ENCODE results near the gene HGS.
A peak's percentile ranks its signal among the peaks of the same experiment; 100 is the strongest.

Gene HGS

DNA sequence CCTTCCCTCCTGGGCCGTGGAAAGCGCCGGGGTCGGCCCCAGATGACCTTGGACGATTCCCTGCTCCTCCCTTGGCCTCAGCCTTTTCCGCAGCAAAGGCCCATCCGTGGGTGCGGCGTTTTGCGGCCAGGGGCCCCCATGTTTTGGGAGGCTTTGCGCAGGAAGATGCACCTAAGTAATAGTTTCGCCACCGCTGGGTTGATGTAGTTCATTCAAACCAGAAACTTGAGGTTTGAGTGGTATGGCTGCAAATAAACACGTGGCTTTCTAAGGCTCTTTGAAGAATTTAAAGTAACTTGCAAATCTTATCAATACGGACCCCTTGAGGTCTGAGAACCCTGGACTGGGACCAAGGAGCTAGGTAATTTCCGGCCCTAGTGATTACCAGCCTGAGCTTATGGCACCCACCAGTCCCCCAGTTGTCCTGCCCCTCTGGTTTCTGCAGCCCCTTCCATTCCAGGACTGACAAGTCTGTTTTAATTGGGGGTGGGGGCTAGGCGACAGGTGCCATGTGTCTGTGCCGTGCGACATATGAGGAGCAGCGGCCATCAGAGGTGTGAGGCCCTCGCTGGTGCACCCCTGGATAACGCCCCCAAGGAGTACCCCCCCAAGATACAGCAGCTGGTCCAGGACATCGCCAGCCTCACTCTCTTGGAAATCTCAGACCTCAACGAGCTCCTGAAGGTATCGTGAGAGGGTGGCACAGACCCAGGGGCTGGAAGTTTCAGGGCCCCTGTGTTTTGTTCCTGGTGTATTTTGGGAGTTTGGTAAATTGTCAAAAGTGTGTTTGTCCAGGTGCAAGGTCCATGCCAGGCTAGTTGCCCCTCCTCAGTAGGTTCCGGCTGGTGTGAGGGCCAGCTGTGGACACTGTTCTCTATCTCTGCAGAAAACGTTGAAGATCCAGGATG lies 20.2 kb downstream of the HGS start:
- Mint-ChIP-seq H3K36me3 (peaks cover 38% of the 10 kb centered on the region), H3K4me1 (peaks cover 40% of the 10 kb centered on the region)

DNA sequence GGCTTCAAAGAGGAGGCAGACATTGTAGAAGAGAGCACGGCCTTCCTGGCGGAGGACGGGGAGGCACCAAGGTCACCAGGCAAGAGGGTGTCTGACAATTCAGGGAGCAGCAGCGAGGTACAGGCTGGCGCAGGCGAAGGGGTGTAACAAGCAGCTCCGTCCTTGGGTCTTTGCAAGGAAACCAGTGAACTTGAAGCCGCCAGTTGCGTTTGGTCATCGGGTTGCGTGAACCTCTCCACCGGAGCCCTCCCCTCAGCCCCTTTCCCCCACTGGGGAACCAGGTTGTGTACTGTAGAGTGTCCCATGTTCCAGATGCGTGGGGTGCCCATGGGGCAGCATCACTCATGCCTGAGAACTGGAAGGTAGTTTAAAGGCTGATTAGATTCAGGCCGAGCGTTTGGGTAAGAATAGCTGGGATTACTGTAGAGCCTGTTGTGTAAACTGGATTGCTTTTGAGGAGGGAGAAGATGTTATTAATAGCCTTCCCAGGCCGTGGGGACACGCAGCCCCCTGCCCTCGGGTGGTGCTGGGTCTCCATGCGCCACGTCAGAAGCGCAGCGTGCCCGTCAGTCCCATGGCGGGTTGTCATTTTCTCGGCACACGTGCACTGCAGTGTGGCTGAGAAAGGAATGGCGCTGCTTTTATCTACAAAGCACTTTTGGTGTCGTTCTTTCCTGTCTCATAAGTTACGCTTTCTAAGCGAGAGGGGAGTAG lies 21.9 kb downstream of the HGS start:
- no peaks in the 10 kb centered on the region for H3K9me3 Mint-ChIP-seq
- H3K4me1 Mint-ChIP-seq = peaks cover 45% of the 10 kb centered on the region
- ATAC-seq = no peak
- H3K36me3 Mint-ChIP-seq = peaks cover 36% of the 10 kb centered on the region
- H3K27me3 Mint-ChIP-seq = no peaks in the 10 kb centered on the region
- peak overlapping the region; percentile 93 for H3K27ac Mint-ChIP-seq
- no peak overlapping the region for H3K4me3 Mint-ChIP-seq

More for the DNA sequence above, 20.2 kb downstream of the HGS start:
- ATAC-seq = no peak
- Mint-ChIP-seq H3K27ac (peak overlapping the region; percentile 93), H3K27me3 (no peaks in the 10 kb centered on the region), H3K4me3 (peak overlapping the region; percentile 87), H3K9me3 (no peaks in the 10 kb centered on the region)

DNA sequence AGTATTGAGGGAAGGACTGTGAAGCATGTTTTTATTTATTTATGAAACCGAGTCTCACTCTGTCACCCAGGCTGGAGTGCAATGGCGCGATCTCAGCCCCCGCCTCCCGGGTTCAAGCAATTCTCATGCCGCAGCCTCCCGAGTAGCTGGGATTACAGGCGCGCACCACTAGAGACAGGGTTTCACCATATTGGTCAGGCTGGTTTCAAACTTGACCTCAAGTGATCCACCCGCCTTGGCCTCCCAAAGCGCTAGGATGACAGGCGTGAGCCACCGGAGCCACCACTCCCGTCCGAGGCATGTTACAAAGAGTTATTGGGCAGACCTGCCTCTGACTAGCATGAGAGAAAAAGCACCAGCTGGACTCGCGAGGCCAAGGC lies 22.4 kb downstream of the HGS start:
- Mint-ChIP-seq H3K27ac (no peak overlapping the region), H3K36me3 (peaks cover 31% of the 10 kb centered on the region), H3K27me3 (no peaks in the 10 kb centered on the region), H3K4me1 (peaks cover 45% of the 10 kb centered on the region), H3K4me3 (no peak overlapping the region), H3K9me3 (no peaks in the 10 kb centered on the region)
- no peak for ATAC-seq

DNA sequence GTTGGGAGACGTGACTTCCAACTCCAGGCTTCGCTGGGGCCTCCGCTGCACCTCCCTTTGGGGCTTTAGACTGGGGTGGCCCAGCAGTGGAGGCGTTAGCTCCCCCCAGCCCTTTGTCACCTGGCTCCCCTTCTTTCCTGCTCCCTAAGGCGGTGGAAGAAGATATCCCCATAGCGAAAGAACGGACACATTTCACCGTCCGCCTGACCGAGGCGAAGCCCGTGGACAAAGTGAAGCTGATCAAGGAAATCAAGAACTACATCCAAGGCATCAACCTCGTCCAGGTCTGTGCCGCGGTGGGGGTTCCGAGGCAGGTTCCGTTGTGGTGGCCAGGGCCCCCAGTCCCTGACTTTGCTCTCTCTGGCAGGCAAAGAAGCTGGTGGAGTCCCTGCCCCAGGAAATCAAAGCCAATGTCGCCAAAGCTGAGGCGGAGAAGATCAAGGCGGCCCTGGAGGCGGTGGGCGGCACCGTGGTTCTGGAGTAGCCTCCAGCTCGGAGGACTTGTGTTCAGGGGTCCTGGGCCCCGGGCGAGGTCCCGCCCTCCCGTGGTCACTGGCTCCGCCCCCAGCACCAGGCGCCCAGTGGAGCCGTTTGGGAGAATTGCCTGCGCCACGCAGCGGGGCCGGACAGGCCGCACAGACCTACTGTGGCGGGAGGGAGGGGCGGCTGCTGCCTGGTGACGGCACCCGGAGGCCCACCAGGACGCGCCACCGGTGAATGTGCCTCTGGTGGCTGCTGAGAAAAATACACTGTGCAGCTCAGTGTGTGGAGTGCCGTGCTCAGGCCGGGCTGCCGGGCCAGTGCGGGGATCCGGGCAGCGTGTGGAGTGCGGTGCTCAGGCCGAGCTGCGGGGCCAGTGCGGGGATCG lies 23.2 kb downstream of the HGS start:
- Mint-ChIP-seq H3K36me3 (peaks cover 25% of the 10 kb centered on the region), H3K4me1 (peaks cover 37% of the 10 kb centered on the region), H3K9me3 (no peaks in the 10 kb centered on the region), H3K27me3 (no peaks in the 10 kb centered on the region), H3K4me3 (no peak overlapping the region), H3K27ac (no peak overlapping the region)
- no peak for ATAC-seq

DNA sequence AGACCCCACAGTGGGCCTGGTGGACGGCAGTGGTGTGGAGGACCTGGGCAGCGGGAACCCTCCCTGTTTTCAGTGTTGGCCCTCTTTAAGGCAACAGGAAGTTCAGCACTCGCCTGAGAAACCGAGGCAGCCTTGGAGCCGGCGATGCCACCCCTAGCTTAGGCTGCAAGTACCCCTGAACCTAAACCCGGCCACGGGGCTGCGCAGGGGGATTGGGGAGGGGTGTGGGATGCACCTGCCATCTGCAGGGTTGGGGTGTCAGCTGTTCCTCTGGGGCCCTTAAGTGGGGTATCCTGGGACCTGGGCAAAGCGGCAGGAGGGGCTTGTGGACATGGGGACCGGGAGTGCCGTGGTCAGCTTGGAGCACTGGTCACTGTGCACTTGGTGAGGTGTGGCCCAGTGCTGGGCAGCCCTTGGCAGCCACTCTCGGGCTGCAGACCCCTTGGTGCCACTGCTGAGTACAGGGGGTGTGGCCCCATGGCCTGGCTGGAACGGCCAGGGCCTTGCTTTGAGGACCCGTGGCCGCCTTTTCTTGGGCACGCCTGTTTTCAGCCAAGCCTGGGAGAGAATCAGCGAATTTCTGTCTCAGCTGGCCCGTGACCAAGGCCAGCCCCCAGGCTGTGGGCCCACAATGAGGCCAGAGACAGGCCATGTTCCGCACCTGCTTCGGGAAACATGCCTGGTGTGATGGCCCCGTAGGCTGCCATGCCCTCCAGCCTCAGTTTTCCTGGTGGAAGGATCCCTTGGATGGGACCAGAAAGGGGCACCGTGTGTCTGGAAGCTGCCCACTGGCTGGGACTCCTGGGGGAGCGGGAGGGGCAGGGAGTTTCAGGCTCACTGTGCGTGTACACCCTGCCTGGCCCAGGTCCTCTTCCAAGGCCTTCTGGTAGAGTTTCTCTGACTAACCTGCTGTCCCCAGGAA lies 24.2 kb downstream of the HGS start:
- Mint-ChIP-seq H3K9me3 (no peaks in the 10 kb centered on the region), H3K4me3 (no peak overlapping the region), H3K36me3 (peaks cover 25% of the 10 kb centered on the region), H3K27ac (no peak overlapping the region), H3K27me3 (no peaks in the 10 kb centered on the region), H3K4me1 (peaks cover 33% of the 10 kb centered on the region)
- ATAC-seq = no peak

DNA sequence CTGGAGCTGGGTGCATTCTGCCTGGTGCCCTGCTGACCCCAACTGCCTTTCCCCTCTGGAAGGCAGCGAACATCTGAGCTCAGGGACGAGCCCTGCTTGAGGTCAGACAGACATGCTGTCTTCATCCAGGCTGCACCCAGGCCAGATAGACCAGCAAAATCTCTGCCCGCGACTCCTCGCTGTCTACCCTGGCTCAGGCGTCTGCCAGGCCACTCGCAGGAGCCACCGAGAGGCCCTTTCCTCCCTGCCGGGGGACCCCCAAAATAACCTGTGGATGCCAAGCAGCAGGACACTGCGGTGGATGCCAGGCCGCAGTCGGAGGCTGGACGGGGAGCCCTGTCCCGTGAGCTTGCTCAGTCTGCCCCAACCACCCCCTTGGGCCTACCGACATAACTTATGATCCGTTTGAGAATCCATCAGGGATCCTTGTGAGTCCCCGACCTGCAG lies 25.0 kb downstream of the HGS start:
- ATAC-seq = no peak
- Mint-ChIP-seq H3K4me1 (peaks cover 36% of the 10 kb centered on the region), H3K36me3 (peaks cover 25% of the 10 kb centered on the region), H3K27me3 (no peaks in the 10 kb centered on the region), H3K9me3 (no peaks in the 10 kb centered on the region), H3K27ac (no peak overlapping the region), H3K4me3 (no peak overlapping the region)

DNA sequence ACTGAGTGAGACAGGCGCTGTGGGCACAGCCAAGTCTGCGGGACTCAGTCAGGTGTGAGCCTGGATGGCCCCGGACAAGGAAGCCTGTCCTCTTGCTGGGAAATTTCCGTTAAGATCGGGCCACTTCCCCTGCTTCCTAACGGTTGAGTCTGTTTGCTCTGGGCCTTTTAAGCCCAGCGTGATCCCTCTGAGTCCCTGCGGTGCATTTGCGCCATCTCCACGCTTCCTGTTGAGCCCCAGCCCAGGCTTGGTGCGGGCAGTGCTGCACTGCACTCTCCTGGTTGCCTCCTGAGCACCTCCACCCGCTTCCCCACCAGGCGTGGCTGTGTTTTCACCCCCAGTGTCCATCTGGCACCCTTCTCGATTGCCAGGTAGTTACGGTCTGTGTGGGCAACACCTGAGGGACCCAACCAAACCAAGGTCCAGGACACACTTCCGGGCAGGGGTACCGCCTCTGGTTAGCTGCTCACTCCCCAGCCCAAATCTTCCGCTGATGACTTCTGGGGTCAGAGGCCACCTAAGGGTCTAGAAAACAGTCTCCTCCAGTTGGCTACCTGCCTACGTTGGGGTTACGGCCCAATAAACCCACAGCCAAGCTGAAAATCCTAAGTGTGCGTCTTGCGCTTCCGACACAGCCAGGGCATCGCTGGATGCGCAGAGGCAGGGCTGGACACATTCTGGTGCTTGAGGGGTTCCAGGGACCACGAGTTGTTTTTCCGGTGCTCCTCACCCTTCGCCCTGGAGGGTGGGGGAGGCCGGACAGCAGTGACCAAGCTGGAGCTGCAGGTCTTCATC lies 26.9 kb downstream of the HGS start:
- ATAC-seq = no peak
- H3K4me3 Mint-ChIP-seq = peak overlapping the region; percentile 74
- H3K27ac Mint-ChIP-seq = peak overlapping the region; percentile 74
- peaks cover 20% of the 10 kb centered on the region for H3K4me1 Mint-ChIP-seq
- no peaks in the 10 kb centered on the region for H3K27me3 Mint-ChIP-seq
- peaks cover 19% of the 10 kb centered on the region for H3K36me3 Mint-ChIP-seq
- no peaks in the 10 kb centered on the region for H3K9me3 Mint-ChIP-seq

DNA sequence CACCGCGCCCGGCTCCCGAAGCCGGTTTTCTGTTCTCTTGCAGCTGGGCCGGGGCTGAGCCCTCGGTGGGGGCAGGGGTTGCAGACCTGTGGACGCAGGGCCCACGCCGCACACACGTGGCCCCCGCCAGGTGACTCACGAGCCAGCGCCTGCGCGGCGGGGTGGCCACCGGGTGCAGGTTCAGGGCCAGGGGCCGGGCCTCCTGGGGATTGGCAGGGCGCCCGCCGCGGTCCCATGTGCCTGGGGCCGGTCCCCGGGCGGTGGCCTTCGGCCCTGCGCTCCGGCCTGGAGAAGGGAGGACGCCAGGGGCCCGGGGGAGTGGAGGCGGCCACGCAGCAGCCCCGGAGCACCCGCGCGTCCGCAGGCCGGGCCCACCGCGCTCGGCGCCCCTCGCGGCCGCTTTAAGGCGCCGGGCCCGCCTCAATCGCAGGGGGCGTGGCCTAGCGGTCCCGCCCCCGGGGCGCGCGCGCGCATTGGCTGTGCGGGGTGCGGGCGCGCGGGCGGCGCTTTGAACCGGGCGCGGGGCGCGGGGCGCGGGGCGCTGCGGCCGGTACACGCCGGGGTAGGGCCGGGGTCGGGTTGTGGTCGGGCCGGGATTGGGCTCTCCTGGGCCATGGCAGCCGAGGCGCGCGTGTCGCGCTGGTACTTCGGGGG lies 28.1 kb downstream of the HGS start, which contains the start of gene SLC25A10:
SLC25A10 (plus strand) TSS at position 471 of the 654 bp plus-strand sequence; CDS start at position 614, 143 bp downstream.
- ATAC-seq = peak; percentile 87
- Mint-ChIP-seq H3K36me3 (peaks cover 6% of the 10 kb centered on the region), H3K4me1 (peaks cover 20% of the 10 kb centered on the region), H3K9me3 (no peaks in the 10 kb centered on the region), H3K4me3 (peak within 1 kb of the TSS; percentile 79), H3K27ac (peak within 1 kb of the TSS; percentile 74), H3K27me3 (no peaks in the 10 kb centered on the region)

DNA sequence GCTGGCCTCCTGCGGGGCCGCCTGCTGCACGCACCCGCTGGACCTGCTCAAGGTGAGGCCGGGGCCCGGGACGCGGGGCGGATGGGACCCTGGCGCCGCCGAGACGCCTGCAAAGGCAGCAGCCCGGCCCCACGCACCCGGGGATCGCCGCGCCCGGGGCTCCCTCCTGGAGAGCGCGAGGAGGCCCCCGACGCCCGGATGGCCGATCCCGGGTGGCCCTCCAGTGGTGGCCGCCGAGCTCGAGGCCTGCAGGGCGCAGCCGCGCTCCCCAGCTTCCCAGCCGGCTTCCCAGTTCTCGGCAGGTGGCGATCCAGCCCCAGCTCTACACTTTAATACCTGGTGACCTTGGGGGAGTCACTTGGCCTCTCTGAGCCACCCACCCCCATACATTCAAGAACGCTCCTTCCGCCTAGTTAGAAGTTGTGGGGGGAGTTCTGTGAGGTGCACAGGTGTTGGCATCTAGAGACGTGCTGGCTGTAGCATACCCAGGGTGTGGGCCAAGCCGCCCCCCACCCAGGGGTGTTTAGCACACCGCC lies 28.7 kb downstream of the HGS start:
- H3K4me1 Mint-ChIP-seq = peaks cover 20% of the 10 kb centered on the region
- no peaks in the 10 kb centered on the region for H3K9me3 Mint-ChIP-seq
- H3K27me3 Mint-ChIP-seq = no peaks in the 10 kb centered on the region
- peak overlapping the region; percentile 79 for H3K4me3 Mint-ChIP-seq
- peak overlapping the region; percentile 28 for H3K27ac Mint-ChIP-seq
- H3K36me3 Mint-ChIP-seq = peaks cover under 1% of the 10 kb centered on the region
- ATAC-seq = no peak

DNA sequence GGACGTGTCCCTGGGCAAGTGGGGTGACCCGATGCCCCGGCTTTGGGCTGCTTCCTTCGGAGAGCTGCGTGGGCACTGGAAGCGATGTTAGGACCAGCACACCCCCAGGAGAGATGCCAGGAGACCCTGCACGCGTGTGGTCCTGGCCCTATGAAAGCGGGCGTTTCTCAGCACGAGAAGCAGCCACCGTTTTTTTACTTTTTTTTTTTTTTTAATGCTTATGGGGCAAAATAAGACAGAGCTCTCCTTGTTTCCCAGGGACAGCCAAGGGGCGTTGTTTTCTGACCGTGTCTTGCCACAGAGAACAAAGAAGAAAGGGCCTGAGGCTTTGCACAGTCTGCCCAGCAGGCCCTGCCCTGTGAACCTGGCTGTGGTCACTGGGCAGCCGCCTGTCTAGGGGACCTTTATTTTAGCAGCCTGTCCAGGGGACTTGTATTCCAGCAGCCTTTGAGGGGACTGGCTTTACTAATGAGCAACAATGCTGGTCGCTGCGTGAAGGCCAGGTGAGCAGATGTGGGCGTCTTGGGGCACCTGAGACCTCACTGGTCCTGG lies 29.3 kb downstream of the HGS start:
- Mint-ChIP-seq H3K4me1 (peaks cover 20% of the 10 kb centered on the region), H3K4me3 (peak overlapping the region; percentile 79), H3K9me3 (no peaks in the 10 kb centered on the region), H3K36me3 (no peaks in the 10 kb centered on the region), H3K27ac (peak overlapping the region; percentile 28), H3K27me3 (no peaks in the 10 kb centered on the region)
- ATAC-seq = no peak

DNA sequence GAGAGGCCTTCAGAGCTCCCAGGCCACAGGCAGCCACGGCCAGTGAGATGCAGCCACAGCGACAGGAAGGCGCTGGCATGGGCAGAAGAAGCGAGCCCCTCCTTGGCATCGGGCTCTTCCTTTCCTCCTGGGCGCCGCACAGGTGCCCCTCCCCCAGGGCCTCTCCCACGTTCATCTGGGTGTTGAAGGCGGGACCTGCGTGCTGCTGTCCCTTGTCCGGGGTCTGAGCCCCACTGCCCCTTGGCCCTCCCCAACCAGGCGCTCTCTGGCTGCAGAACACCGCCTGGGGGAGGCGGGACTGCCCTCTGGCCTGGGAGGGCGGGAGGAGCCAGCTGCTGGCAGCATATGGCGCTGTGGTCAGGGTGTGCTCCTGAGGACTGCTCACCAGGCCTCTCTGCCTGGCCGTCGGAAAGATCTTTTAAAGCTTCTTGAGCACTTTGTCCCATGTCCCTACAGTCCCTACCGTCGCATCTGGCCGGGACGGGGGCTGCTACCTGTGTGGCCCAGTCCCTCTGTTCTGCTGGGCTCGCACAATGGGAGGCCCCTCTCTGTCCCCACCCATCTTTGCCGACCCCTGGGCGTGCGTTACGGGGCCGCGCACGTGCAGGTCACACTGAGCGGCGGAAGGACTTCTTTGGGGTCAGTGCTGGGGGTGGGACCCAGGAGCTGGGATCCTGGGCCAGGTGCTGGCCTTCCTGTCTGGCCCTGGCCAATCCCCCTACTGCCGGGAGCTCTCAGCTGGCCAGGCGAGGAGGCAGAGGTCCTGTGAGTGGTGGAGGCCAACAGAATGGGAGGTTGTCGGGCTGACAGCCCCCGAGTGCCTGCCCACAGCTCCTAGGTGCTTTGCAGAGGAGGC lies 30.0 kb downstream of the HGS start:
- Mint-ChIP-seq H3K36me3 (no peaks in the 10 kb centered on the region), H3K9me3 (no peaks in the 10 kb centered on the region), H3K4me1 (peaks cover 20% of the 10 kb centered on the region), H3K4me3 (no peak overlapping the region), H3K27ac (no peak overlapping the region), H3K27me3 (no peaks in the 10 kb centered on the region)
- no peak for ATAC-seq
